ENCODE results near the gene TP53INP2.

GRCh38 chr20:34693414-34693813, 10.7 kb upstream of the TP53INP2 start:
- TF ChIP-seq CTCF (IDR thresholded peaks at IDR 0.05) (no peak), POLR2A (IDR thresholded peaks at IDR 0.05) (no peak)
